NT2/D1 (cell line): Measurements from ENCODE around the gene CHD5.

Experiments
- DNase-seq: peaks from one replicate; pipeline ENCODE4 v3.0.0-alpha.2; 2011; ENCODE audit warnings: low read depth, low spot score
- H3K27me3 ChIP-seq: 2 replicates; pipeline ENCODE4 v1.6.0; 2011; ENCODE audit warnings: mild to moderate bottlenecking; ENCODE audit not compliant: insufficient read length, insufficient read depth
- H3K36me3 ChIP-seq: 2 replicates; pipeline ENCODE4 v1.6.1; 2011; ENCODE audit warnings: mild to moderate bottlenecking, low read length, mixed read lengths; ENCODE audit not compliant: insufficient read depth, insufficient read length
- H3K4me1 ChIP-seq: 2 replicates; pipeline ENCODE4 v1.5.1; 2011; ENCODE audit not compliant: insufficient read depth, insufficient read length
- H3K4me3 ChIP-seq: 2 replicates; pipeline ENCODE4 v1.5.1; 2011; ENCODE audit warnings: low read depth; ENCODE audit not compliant: insufficient read length
- H3K9ac ChIP-seq: 2 replicates; pipeline ENCODE4 v1.6.0; 2011; ENCODE audit warnings: low read depth; ENCODE audit not compliant: insufficient read length
- H3K9me3 ChIP-seq: 2 replicates; pipeline ENCODE4 v1.5.1; 2011; ENCODE audit warnings: mild to moderate bottlenecking, low read length; ENCODE audit not compliant: insufficient read depth
- SUZ12 ChIP-seq: IDR thresholded peaks from 2 replicates; pipeline ENCODE4 v1.6.1; 2011; ENCODE audit not compliant: insufficient read length, insufficient read depth; ENCODE audit errors: extremely low read depth
- YY1 ChIP-seq: IDR thresholded peaks from 2 replicates; pipeline ENCODE4 v1.6.1; 2011; ENCODE audit not compliant: insufficient read length, insufficient read depth
- ZNF274 ChIP-seq: IDR thresholded peaks from 2 replicates; pipeline ENCODE4 v1.6.1; 2011; ENCODE audit warnings: mild to moderate bottlenecking, low read depth, low read length

Gene CHD5

DNA sequence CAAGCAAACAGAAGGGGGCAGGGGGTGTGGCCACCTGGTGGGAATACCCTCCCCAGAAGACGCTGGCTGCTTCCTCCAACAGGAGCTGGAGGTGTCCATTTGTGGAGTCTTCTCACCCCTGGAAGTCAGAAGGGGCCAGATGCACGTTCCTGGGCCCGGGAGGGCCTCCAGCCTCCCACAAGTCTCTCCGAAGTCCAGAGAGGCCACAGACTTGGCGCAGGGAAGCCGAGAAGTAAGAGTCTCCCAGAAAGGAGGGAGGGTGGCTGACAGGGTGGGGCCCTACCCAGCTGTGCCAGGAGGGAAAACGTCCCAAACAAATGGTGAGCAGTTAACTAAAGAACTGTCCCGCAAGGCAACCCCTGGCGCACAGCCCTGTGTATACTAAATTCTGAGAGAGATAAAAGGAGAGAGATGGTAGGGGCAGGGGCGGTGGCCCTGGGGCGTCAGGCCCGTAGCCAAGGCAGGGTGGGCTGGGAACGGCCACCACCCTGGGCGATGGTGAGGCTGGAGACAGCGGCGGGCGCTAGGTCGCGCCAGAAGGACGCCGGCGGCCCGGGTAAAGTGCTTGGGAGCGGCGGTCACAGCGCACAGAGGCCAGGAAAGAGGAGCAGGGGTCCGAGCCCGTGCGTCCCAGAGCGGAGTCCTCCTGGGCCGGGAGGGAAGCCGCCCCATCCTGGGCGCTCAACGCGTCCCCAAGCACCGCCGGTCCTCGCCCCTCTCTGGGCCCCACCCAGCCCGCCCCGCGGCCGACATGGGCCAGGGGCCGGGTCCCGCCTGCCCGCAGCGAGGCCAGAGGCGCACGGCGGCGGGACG, 1.2 kb downstream of the CHD5 start:
- H3K9me3 ChIP-seq, result no peaks in the 10 kb centered on the region
- H3K36me3 ChIP-seq, result no peaks in the 10 kb centered on the region
- H3K9ac ChIP-seq, result no peak overlapping the region
- H3K4me3 ChIP-seq, result no peak overlapping the region
- TF ChIP-seq YY1, result no peak
- no peak for TF ChIP-seq ZNF274
- TF ChIP-seq SUZ12, result no peak
- DNase-seq, result no peak
- H3K27me3 ChIP-seq, result peaks cover 38% of the 10 kb centered on the region
- no peaks in the 10 kb centered on the region for H3K4me1 ChIP-seq

DNA sequence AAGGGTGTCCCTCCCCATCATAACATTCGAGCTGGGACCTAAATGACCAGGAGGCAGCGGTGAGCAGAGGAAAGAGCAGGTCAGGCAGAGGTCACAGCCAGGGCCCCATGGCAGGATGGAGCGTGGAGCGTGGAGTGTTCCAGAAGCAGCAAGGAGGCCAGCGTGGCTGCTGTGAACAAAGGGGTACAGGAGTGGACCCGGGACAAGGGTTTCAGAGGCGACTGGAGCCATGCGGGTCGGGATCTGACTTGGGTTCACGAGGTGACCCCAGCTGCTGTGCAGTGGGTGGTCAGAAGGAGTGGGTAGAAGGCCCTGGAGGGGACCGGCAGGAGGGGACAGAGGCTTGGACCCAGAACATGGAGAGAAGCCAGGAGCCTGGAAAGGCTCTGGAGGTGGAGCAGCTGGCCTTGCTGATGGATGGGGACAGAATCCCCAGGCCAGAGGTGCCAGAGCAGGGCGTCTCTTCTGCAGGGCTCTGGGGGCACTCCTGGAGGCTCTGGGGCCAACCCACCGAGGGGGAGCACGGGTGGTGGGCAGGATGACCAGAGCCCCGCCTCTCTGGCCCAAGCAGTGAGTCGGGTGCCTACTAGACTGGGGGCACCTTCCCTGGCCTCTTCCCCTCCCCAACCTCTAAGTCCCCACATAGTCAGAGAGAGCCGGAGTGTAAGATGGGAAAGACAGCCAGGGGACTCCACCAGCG, 2.3 kb downstream of the CHD5 start:
- Histone ChIP-seq H3K4me3 (no peak overlapping the region), H3K27me3 (peaks cover 38% of the 10 kb centered on the region), H3K4me1 (no peaks in the 10 kb centered on the region), H3K9ac (no peak overlapping the region), H3K36me3 (no peaks in the 10 kb centered on the region), H3K9me3 (no peaks in the 10 kb centered on the region)
- no peak for TF ChIP-seq ZNF274
- TF ChIP-seq YY1, result no peak
- DNase-seq, result no peak

DNA sequence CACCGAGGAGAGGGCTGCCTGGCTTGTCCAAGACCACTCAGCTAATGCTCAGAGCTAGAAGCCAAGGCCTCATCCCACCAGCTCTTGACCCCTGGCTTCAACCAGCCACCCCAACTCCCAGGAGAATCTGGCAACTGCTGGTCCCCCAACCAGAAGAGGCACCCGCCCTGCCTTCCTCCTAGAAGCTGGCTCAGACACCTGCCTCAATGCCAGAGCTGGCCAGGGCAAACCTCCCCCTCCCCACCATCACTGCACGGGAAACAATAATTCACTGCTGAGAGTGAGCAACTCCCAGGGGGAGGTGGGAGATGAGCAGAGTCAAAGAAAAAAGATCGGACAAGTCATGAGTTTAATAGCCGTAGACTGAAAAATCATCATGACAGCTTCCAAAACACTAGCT, 3.3 kb downstream of the CHD5 start:
- Histone ChIP-seq H3K9me3 (no peaks in the 10 kb centered on the region), H3K27me3 (peaks cover 38% of the 10 kb centered on the region), H3K9ac (no peak overlapping the region), H3K36me3 (no peaks in the 10 kb centered on the region), H3K4me3 (no peak overlapping the region), H3K4me1 (no peaks in the 10 kb centered on the region)
- no peak for DNase-seq
- TF ChIP-seq SUZ12 (no peak), YY1 (no peak), ZNF274 (no peak)

DNA sequence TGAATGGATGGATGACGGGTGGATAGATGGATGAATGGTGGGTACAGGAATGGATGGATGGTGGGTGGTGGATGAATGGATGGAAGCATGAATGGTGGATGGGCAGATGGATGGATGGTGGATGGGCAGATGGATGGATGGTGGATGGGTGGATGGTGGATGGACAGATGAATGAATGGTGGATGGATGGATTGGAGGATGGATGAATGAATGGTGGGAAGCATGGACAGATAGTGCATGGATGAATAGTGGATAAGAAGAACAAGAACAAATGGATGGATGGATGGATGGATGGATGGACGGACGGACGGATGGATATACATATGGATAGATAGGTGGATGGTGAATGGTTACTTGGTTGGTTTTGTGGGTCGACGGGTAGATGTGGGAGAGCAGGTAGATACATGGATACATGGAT, 4.7 kb downstream of the CHD5 start:
- H3K4me1 ChIP-seq, result no peaks in the 10 kb centered on the region
- DNase-seq, result no peak
- H3K9ac ChIP-seq, result no peak overlapping the region
- no peaks in the 10 kb centered on the region for H3K36me3 ChIP-seq
- H3K4me3 ChIP-seq, result no peak overlapping the region
- TF ChIP-seq ZNF274 (no peak), SUZ12 (no peak), YY1 (no peak)
- peaks cover 38% of the 10 kb centered on the region for H3K27me3 ChIP-seq
- no peaks in the 10 kb centered on the region for H3K9me3 ChIP-seq

DNA sequence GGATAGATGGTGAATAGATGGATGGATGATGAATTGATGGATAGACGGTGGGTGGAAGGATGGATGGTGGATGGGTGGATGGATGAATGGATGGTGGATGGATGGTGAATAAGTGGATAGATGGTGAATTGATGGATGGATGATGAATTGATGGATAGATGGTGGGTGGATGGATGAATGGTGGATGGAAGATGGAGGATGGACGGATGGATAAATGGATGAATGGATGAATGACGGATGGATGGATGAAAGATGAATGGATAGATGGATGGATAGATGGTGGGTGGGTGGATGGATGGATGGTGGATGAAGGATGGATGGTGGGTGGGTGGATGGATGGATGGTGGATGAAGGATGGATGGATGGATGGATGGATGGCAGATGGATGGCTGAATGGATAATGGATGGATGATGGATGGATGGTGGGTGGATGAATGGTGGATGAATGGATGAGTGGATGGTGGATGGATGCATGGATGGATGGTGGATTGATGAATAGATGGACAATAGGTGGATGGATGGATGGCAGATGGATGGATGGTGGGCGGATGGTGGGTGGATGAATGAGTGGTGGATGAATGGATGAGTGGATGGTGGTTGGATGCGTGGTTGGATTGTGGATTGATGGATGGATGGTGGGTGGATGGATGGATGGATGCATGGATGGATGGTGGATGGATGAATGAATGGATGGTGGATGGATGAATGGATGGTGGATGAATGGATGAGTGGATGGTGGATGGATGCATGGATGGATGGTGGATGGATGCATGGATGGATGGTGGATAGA, 5.3 kb downstream of the CHD5 start:
- Histone ChIP-seq H3K27me3 (peaks cover 38% of the 10 kb centered on the region), H3K9ac (no peak overlapping the region), H3K36me3 (no peaks in the 10 kb centered on the region), H3K4me1 (no peaks in the 10 kb centered on the region), H3K9me3 (no peaks in the 10 kb centered on the region), H3K4me3 (no peak overlapping the region)
- DNase-seq, result no peak
- no peak for TF ChIP-seq ZNF274
- TF ChIP-seq YY1, result no peak
- TF ChIP-seq SUZ12, result no peak

DNA sequence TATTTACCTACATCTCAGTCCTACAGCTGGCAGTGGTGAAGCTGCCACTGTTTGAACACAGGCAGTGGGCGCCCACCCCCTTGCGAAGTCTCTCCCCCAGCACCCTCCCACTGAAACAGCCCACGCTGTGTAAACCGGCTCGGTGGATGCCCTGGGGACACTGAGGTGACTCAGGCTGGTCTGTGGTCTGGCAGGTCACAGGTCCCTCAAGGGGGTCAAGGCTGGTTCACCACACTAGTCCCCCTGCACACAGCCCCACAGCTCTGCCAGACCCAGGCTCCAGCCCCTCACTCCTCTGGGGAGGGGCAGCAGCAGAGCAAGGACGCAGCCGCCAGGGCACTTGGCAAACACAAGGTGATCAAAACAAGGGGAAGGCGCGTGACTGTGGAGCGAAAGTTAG, 7.6 kb downstream of the CHD5 start:
- no peak overlapping the region for H3K4me3 ChIP-seq
- peaks cover 21% of the 10 kb centered on the region for H3K27me3 ChIP-seq

DNA sequence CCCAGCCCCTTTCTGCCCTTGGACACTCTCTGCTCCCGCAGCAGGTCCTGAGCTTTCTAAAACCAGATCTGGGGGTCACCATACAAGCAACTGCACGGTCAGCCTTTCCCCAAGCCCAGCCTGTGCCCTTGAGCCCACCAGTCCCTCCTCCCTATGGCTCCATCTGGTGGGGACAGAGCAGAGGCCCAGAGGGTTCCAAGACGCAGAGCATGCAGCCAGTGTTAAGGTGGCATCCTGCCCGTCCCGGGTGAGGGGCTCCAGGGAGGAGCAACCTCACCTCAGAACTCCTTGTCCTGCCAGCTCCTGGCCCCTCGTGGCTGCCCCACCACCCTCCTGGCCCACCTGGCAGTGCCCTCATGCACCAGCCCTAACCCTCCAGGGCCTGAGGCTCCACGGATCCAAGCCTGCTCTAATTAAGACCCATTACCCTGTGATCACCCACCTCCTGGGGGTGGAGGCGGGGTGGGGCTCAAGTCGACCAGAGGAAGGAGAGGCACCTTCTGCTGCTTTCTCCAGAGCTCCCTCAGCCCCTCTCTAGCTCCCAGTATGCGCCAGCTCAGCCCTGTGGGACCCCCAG, 8.5 kb downstream of the CHD5 start:
- Histone ChIP-seq H3K27me3 (peaks cover 12% of the 10 kb centered on the region), H3K4me3 (no peak overlapping the region), H3K4me1 (no peaks in the 10 kb centered on the region), H3K9ac (no peak overlapping the region), H3K36me3 (no peaks in the 10 kb centered on the region), H3K9me3 (no peaks in the 10 kb centered on the region)
- DNase-seq, result no peak
- no peak for TF ChIP-seq ZNF274

More for the DNA sequence above, 7.6 kb downstream of the CHD5 start:
- TF ChIP-seq SUZ12 (no peak), ZNF274 (no peak), YY1 (no peak)
- Histone ChIP-seq H3K9ac (no peak overlapping the region), H3K9me3 (no peaks in the 10 kb centered on the region), H3K36me3 (no peaks in the 10 kb centered on the region), H3K4me1 (no peaks in the 10 kb centered on the region)
- no peak for DNase-seq
